NCI-H187 (cell line): Measurements from ENCODE around the gene FTSJ3.
"Not testable (repeated sequence)": the region's sequence is repeated elsewhere in the genome, so short reads cannot be mapped to it uniquely, and the experiment has no call there.

Experiments used
- DNase-seq, 2 experiments: peaks; one replicate each; lab custom pipeline; 2025; lab: John Stamatoyannopoulos, UW

FTSJ3 gene

GRCh38 chr17:63843387-63843888, 16.0 kb upstream of the FTSJ3 start:
- not testable (repeated sequence) for DNase-seq

DNA sequence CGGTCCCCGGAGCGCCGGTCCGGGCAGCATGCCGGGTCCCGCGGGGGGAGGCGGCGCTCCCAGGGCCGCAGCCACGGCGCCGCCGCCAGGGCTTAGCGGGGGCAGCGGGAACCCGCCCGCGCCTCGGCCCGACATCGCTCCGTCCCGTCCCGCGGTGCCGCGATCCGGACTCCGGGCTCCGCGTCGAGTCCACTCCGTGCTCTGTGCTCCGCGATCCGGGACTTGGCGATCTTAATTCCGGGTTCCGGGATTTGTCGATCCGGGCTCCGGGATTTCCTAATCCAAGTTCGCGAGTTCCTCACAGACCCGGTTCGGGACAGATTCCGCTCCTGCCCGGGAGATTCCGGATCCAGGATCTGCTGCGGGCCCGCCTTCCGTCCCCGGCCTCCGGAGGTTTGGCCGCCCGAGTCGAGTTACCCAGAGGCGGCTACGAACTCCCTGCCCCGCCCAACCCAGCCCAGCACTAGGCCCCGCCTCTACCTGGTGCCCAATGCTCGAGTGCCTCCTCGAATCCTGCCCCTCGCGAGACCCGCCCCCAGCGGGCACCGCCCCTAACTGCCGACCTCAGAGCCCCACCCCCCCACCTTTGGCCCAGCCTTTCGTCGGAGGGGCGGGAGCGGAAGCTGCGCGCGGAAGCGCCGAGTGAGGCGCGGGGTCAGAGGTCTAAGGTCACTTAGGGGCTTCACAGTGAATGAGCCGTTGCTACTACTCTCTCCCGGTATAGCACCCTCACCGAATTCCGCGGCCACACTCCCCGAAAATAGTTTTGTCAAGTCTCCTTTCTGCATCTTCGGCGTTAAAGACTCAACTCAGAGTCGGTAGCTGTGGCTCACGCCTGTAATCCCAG, 15.3 kb upstream of the FTSJ3 start, which contains the start of gene SMARCD2:
SMARCD2 (minus strand) TSS at position 146 of the 847 bp plus-strand sequence; CDS start at position 135, 11 bp downstream.
- DNase-seq, result peak; percentile 95 to 100

DNA sequence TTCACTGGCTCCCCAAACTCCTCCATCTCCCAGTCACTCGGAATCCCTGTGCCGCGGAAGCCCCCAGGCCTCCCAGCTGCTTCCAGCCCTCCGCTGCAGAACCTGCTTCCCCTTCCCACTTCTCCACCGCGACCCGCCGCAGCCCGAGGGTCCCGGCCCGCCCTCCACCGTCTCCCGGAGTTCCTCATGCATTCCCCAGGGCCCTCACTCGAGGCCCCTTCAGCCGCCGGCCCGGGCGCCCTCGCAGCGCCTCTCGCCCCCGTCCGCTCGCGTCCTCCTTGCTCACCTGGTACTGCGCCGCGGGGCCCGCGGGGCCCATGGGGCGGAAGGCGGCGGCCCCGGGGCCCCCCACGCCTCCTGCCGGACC, 14.7 kb upstream of the FTSJ3 start:
- DNase-seq, result no peak

DNA sequence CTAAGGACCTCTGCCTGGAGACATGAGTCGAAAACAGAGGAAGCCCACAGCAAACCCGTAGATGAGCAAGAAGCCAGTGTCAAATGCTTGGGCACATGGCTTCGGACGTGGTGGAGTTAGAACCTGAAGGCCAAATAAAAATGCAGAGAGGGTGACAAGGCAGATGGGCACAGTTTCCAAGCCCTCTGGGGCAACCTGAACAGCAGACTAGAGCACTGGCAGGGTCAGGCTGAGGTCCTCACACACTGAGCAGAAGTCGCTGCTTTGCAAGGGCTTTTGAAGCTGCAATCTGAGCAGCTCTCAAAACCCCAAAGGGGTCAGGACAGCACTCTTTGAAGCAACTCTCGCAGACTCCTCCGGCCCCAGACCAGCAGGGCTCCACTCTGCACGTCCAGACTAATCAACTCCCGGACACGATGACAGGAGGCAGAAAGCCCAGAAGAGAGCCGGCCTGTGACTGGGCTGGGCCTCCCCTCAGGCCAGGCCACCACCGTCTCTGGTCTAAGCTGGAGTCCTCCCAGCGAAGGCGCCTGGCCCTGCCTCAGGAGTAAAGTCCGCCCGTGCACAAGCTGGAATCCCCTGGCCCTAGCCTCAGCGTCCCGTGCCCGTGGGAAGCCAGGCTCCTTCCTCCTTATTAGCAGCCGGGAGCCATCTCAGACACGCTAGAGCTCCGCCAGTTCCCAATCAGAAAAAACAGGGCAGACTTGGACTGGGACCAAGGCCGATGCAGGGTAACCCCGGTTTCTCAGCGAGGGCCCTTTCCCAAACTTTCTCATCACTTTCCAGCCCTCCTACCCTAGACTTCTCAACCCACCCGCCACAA, 14.1 kb upstream of the FTSJ3 start:
- DNase-seq, result no peak

DNA sequence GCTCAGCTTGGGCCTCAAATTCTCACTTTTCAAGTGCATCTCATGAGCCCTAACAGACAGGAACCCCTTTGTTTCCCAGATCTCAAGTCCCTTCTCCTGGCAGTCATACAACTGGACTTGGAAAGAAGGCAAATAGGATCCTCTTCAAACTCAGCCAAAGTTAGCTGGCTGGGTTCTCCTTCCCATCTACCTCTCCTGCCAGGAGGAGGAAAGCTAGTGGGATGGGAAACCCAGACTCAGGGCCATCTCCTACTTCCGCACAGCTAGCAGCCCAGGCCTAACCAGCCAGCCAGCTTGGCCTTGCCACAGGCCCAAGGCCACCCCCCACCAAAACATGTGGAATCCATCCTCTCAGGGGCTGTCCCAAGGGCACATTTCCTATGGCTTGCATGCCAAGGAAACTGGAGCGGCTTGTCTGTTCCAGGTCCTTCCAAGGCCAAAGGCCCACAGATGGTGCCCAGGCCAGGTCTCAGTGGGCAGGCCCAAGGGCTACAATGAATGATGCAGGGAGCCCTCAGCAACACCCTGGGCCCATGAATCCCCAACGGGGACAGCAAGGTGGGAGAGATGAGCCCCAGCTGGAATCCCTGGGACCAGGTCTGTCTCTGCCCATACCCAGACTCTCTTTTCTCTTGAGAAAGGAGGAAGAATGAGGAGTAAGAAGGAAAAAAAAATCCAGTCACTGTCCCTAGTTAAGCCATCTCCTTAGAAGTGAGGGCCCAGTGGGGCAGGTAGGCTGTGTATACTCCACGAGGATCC, 13.3 kb upstream of the FTSJ3 start:
- no peak for DNase-seq

- no peak for DNase-seq
Measured at GRCh38 chr17:63838631-63839171, 11.2 kb upstream of the FTSJ3 start.

DNA sequence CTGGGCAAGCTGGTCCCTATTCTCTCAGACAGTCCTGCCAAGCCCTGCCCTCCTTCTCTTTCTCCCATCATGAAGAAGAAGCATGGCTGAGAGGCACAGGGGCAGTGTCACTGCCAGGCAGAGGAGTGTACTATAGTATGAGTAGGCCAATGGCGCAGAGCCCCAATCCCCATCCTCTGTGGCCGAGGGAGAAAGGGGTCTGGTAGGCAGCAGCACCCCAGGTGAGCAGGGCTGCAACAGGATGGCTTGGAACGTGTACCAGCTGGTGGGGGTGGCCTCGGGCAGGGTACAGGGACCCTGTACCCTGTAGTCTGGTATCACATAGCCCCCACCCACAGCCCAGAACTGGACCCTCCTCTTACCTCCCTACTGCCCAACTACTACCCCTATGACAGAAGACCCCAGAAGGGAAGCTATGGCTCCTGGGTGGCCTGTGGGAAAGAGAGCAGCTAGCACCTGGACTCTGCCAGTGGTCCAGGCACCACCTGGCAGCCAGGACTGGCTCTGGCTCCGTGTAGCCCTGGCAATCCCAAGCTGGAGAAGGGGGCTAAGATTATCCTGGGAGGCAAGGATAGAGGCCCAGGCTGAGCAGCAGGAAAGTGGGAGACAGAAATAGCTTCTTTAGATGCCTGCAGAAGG, 10.6 kb upstream of the FTSJ3 start:
- no peak for DNase-seq

- DNase-seq, result no peak
Measured at GRCh38 chr17:63837480-63837879, 10.0 kb upstream of the FTSJ3 start.

- DNase-seq, result no peak
Measured at GRCh38 chr17:63836811-63837210, 9.3 kb upstream of the FTSJ3 start.

DNA sequence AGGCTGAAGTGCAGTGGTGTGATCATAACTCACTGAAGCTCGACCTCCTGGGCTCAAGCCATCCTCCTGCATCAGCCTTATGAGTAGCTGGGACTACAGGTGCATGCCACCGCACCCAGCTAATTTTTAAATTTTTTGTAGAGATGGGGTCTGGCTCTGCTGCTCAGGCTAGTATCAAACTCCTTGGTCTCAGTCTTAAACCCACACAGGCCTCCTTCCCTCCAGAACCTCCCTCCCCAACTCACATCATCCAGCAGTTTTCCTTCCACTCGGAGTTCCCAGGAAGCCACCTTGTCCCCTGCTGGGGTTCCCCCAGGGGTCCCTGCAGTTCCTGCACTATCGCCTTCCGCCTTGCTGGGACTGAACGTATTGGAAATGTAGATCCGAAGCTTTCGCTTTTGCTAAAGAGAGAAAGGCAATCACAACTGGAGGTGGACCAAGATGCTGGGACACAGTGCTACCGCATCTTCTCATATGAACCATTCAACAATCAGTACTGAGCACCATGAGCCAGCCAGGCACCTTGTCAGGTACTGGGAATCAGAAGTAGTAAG, 7.8 kb upstream of the FTSJ3 start:
- no peak for DNase-seq

DNA sequence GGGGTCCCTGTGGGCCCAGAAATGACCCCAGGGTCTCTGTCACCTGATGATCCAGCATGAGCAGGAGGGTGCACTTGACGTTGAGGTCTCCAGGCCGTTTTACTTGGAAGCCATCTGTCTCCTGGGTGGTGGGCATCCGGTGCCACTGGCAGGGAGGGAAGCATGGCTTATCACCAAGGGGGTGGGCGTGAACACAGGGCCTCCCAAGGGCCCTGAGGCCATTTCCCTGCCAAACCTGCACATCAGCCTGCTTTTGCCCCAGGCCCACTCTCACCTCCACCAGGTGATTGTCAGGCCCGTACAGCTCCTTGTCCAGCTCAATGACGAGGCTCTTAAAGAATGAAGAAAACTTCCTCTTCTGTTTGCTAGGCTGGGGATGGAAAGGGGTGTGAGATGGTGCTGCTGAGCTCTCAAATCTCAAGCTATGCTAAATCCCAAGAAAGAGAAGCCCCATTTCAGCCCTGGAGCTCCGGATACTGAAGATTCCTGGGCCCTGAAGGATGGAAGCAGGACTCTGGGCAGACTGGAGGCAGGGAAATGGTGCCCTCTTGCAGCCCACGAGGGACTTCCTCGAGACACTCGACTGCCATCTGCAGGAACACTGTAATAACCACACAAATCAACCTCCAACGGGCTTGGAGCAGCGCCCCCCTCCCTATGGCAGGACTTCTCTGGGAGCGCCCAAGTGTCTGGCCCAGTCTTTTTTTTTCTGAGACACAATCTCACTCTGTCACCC, 7.1 kb upstream of the FTSJ3 start:
- no peak for DNase-seq

- DNase-seq, result no peak
Measured at GRCh38 chr17:63833741-63834373, 6.4 kb upstream of the FTSJ3 start.

DNA sequence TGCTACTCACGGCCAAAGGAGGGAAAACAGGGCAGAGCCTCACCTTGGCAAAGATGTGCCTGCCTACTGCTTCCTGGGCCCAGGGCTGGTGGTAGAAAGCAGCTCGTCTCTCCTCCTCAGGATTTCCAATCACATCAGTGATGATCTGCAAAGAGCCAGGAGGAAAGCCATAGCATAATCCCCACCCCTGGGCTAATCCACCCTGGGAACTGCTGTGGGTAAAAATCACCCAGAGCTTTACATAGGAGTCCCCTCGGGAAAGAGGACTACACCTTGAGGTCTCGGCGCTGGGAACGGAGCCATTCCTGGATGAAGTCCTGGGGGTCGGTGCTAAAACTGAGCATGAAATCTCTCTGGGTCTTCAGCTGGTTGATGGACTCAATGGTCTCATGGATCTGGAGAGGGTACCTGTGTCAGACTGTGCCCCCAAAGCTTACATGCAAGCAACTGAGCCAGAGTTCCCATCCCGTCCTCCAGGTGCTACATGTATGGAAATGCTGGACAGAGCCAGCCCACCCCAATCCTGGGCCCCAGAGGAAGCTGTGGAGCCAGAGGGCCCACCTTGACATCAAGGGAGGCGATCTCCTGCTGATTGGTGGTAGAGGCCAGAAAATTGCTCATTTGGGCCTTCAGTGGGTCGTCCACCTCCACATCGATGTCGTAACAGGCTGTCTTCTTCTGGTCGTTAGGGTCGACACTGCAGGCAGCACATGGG, 5.7 kb upstream of the FTSJ3 start:
- DNase-seq, result no peak

DNA sequence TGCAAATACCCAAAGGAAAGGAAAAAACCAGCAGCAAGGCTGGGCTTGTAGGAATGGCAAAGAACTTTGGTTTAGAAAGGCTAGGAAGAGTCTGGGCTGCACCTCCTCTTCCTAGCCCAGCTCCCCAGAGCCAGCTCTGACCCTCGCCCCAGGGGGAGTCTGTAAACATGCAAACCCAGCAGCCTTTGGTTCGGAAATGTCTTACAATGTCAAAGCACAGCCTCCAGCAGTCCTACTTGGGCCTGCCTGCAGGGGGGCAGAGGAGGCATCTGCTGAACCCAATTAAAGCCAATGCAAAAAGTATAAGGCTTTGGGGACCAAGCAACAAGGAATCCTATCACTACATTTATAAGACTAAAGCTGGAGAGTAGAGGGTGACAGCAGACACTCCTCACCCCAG, 5.0 kb upstream of the FTSJ3 start:
- DNase-seq, result no peak

- DNase-seq, result no peak
Measured at GRCh38 chr17:63832014-63832413, 4.6 kb upstream of the FTSJ3 start.

- DNase-seq, result no peak
Measured at GRCh38 chr17:63831505-63831904, 4.0 kb upstream of the FTSJ3 start.

- no peak for DNase-seq
Measured at GRCh38 chr17:63830904-63831491, 3.5 kb upstream of the FTSJ3 start.

GRCh38 chr17:63830278-63830677, 2.8 kb upstream of the FTSJ3 start:
- DNase-seq, result no peak

GRCh38 chr17:63828936-63829335, 1.5 kb upstream of the FTSJ3 start:
- no peak for DNase-seq
